ENCODE data around the gene MRPS2.

DNA sequence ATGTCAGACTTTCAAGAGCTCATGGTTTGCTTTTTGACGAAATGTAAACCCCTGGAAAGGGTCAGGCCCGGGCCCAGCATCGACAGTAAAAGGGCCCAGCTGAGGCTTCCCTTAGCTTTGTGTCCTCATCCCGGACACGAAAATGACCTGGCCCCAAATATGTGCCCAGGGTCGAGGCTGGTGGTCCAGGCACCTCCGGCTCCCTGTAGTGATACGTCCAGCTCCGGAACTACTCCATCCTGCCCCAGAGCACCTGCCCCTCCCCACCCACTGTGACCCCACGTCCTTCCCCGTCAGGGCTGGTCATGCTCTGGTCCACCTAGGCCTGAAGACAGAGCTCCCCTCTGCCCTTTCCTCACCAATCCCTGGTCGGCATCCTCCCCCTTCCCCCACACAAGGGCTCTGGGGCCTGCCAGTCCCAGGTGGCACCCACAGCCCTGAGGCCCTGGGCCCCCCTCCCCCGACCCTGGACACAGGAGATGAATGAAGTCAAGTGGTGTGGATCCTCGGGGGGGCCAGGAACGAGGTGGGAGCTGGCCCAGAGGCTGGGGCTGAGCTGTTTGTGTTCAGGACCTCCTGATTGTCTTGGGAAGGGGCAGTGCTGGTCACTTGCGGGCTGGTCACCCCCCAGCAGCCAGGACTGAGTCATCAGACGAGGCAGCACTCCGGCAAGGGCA, 51.7 kb downstream of the MRPS2 start:
- TF ChIP-seq, protein P1, sequence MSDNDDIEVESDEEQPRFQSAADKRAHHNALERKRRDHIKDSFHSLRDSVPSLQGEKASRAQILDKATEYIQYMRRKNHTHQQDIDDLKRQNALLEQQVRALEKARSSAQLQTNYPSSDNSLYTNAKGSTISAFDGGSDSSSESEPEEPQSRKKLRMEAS (IDR thresholded peaks at IDR 0.05; ENCODE audit: insufficient read depth, insufficient read length), result no peak
- TF ChIP-seq, protein P2, sequence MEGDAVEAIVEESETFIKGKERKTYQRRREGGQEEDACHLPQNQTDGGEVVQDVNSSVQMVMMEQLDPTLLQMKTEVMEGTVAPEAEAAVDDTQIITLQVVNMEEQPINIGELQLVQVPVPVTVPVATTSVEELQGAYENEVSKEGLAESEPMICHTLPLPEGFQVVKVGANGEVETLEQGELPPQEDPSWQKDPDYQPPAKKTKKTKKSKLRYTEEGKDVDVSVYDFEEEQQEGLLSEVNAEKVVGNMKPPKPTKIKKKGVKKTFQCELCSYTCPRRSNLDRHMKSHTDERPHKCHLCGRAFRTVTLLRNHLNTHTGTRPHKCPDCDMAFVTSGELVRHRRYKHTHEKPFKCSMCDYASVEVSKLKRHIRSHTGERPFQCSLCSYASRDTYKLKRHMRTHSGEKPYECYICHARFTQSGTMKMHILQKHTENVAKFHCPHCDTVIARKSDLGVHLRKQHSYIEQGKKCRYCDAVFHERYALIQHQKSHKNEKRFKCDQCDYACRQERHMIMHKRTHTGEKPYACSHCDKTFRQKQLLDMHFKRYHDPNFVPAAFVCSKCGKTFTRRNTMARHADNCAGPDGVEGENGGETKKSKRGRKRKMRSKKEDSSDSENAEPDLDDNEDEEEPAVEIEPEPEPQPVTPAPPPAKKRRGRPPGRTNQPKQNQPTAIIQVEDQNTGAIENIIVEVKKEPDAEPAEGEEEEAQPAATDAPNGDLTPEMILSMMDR (IDR thresholded peaks at IDR 0.05; ENCODE audit: extremely low read depth in 1 of 2, insufficient read depth in 1 of 2, low read depth in 1 of 2, low read length in 2 of 2), result no peak
- no peak for TF ChIP-seq POLR2AphosphoS5 (IDR thresholded peaks at IDR 0.05; ENCODE audit: insufficient read depth, low read depth, low read length)
- TF ChIP-seq MYC (IDR thresholded peaks at IDR 0.05; ENCODE audit: low read depth, low read length), result no peak

Measured in endothelial cell of umbilical vein (primary cell).